Measurements from ENCODE around the gene COL20A1. TPM values are rescaled to one million over a fixed set of nuclear protein-coding genes. Genes with fewer than 3 reads are reported as not detected.

Gene COL20A1
- total RNA-seq, 1 donor: not detected

GRCh38 chr20:63372971-63373885 is 80.2 kb downstream of the COL20A1 start:
- no peak for TF ChIP-seq CTCF (IDR thresholded peaks at IDR 0.05; ENCODE audit: insufficient read depth, low read length)
- DNase-seq (ENCODE audit: low read depth): no peak
- no peak overlapping the region for H3K4me3 ChIP-seq (ENCODE audit: low read depth, low read length)

- no peak for TF ChIP-seq CTCF (IDR thresholded peaks at IDR 0.05; ENCODE audit: insufficient read depth, low read length)
- no peak overlapping the region for H3K4me3 ChIP-seq (ENCODE audit: low read depth, low read length)
- DNase-seq (ENCODE audit: low read depth): no peak
Observed at GRCh38 chr20:63373996-63374395, 81.0 kb downstream of the COL20A1 start.

GRCh38 chr20:63374504-63374903 is 81.5 kb downstream of the COL20A1 start:
- no peak overlapping the region for H3K4me3 ChIP-seq (ENCODE audit: low read depth, low read length)
- no peak for DNase-seq (ENCODE audit: low read depth)
- TF ChIP-seq CTCF (IDR thresholded peaks at IDR 0.05; ENCODE audit: insufficient read depth, low read length): no peak

GRCh38 chr20:63375438-63375837 is 82.5 kb downstream of the COL20A1 start:
- no peak for TF ChIP-seq CTCF (IDR thresholded peaks at IDR 0.05; ENCODE audit: insufficient read depth, low read length)
- H3K4me3 ChIP-seq (ENCODE audit: low read depth, low read length): no peak overlapping the region
- DNase-seq (ENCODE audit: low read depth): no peak

- no peak for DNase-seq (ENCODE audit: low read depth)
- H3K4me3 ChIP-seq (ENCODE audit: low read depth, low read length): no peak overlapping the region
- TF ChIP-seq CTCF (IDR thresholded peaks at IDR 0.05; ENCODE audit: insufficient read depth, low read length): no peak
Observed at GRCh38 chr20:63376283-63377250, 83.6 kb downstream of the COL20A1 start.

- no peak overlapping the region for H3K4me3 ChIP-seq (ENCODE audit: low read depth, low read length)
- TF ChIP-seq CTCF (IDR thresholded peaks at IDR 0.05; ENCODE audit: insufficient read depth, low read length): no peak
- no peak for DNase-seq (ENCODE audit: low read depth)
Observed at GRCh38 chr20:63377256-63377941, 84.4 kb downstream of the COL20A1 start.
